HG02870 (cell line): ENCODE measurements around the gene ERBB4.

ENCODE experiments used
- ATAC-seq: cut with Tn5 transposase; IDR thresholded peaks from one replicate; pipeline ENCODE4 v1.9.1; 2021; ENCODE audit warnings: mild to moderate bottlenecking, moderate library complexity; ENCODE audit not compliant: unreplicated experiment

ERBB4 gene

GRCh38 chr2:211449819-211450218 lies 1088.8 kb downstream of the ERBB4 start:
- no peak for ATAC-seq

GRCh38 chr2:211447548-211447947 lies 1091.1 kb downstream of the ERBB4 start:
- ATAC-seq = no peak

- no peak for ATAC-seq
These were observed 1098.5 kb downstream of the ERBB4 start for GRCh38 chr2:211440107-211440506.

GRCh38 chr2:211439011-211439410 lies 1099.6 kb downstream of the ERBB4 start:
- no peak for ATAC-seq

GRCh38 chr2:211437396-211437795 lies 1101.2 kb downstream of the ERBB4 start:
- ATAC-seq = no peak

GRCh38 chr2:211436182-211436581 lies 1102.4 kb downstream of the ERBB4 start:
- no peak for ATAC-seq

- no peak for ATAC-seq
These were observed 1103.3 kb downstream of the ERBB4 start for GRCh38 chr2:211435331-211435730.

GRCh38 chr2:211434773-211435172 lies 1103.8 kb downstream of the ERBB4 start:
- ATAC-seq = no peak

GRCh38 chr2:211429256-211429920 lies 1109.2 kb downstream of the ERBB4 start:
- ATAC-seq = no peak

GRCh38 chr2:211426240-211426639 lies 1112.4 kb downstream of the ERBB4 start:
- no peak for ATAC-seq

GRCh38 chr2:211423018-211423417 lies 1115.6 kb downstream of the ERBB4 start:
- ATAC-seq = peak; percentile 73

GRCh38 chr2:211417544-211417943 lies 1121.1 kb downstream of the ERBB4 start:
- ATAC-seq = no peak

GRCh38 chr2:211416373-211416772 lies 1122.2 kb downstream of the ERBB4 start:
- ATAC-seq = no peak

- ATAC-seq = no peak
These were observed 1124.9 kb downstream of the ERBB4 start for GRCh38 chr2:211413746-211414145.

- ATAC-seq = no peak
These were observed 1130.1 kb downstream of the ERBB4 start for GRCh38 chr2:211408483-211408891.

GRCh38 chr2:211407076-211407475 lies 1131.5 kb downstream of the ERBB4 start:
- ATAC-seq = no peak

GRCh38 chr2:211405036-211405435 lies 1133.6 kb downstream of the ERBB4 start:
- ATAC-seq = no peak

- no peak for ATAC-seq
These were observed 1134.5 kb downstream of the ERBB4 start for GRCh38 chr2:211404098-211404497.

- no peak for ATAC-seq
These were observed 1137.3 kb downstream of the ERBB4 start for GRCh38 chr2:211401328-211401727.

GRCh38 chr2:211397764-211398163 lies 1140.8 kb downstream of the ERBB4 start:
- ATAC-seq = no peak

GRCh38 chr2:211396815-211397214 lies 1141.8 kb downstream of the ERBB4 start:
- no peak for ATAC-seq

GRCh38 chr2:211391189-211391567 lies 1147.4 kb downstream of the ERBB4 start:
- ATAC-seq = no peak

GRCh38 chr2:211390536-211391188 lies 1147.9 kb downstream of the ERBB4 start:
- ATAC-seq = no peak
